SK-N-SH treated with all-trans-retinoic acid at 6 μM for 48 hours (cell line): ENCODE results near the gene UBL4B.

Source experiments
- ATAC-seq: fragments of 200-7000 bp; cut with Tn5 transposase; 3 replicates; pipeline ENCODE4 v1.9.1; 2020; ENCODE audit warnings: mild to moderate bottlenecking, moderate library complexity
- ARNTL ChIP-seq: fragments of 450-650 bp; formaldehyde crosslinking; IDR thresholded peaks from 2 replicates; pipeline ENCODE4 v1.5.0; 2020; ENCODE audit warnings: low read depth, mild to moderate bottlenecking, moderate library complexity, borderline replicate concordance
- BACH2 ChIP-seq: fragments of 250-450 bp; sonication (Bioruptor Pico); IDR thresholded peaks from 2 replicates; pipeline ENCODE4 v1.9.0; 2021; ENCODE audit warnings: mild to moderate bottlenecking, borderline replicate concordance
- CREB5 ChIP-seq: fragments of 250-450 bp; sonication (Bioruptor Pico); IDR thresholded peaks from 2 replicates; pipeline ENCODE4 v1.5.1; 2020; ENCODE audit warnings: low read depth, mild to moderate bottlenecking, moderate library complexity
- CSRNP3 ChIP-seq: fragments of 250-450 bp; sonication (Bioruptor Pico); IDR thresholded peaks from 2 replicates; pipeline ENCODE4 v1.5.1; 2021; ENCODE audit warnings: mild to moderate bottlenecking, moderate library complexity
- ESRRG ChIP-seq: fragments of 250-450 bp; sonication (Bioruptor Pico); IDR thresholded peaks from 2 replicates; pipeline ENCODE4 v1.6.1; 2021; ENCODE audit warnings: mild to moderate bottlenecking
- GLIS3 ChIP-seq: fragments of 250-450 bp; sonication (Bioruptor Pico); IDR thresholded peaks from 2 replicates; pipeline ENCODE4 v1.5.0; 2020; ENCODE audit warnings: mild to moderate bottlenecking, moderate library complexity
- ISL1 ChIP-seq: fragments of 250-450 bp; sonication (Bioruptor Pico); IDR thresholded peaks from 2 replicates; pipeline ENCODE4 v2.1.2; 2022; ENCODE audit warnings: mild to moderate bottlenecking, moderate library complexity
- OSR1 ChIP-seq: fragments of 250-450 bp; sonication (Bioruptor Pico); IDR thresholded peaks from 2 replicates; pipeline ENCODE4 v1.8.0; 2022; ENCODE audit warnings: moderate library complexity, mild to moderate bottlenecking, inconsistent platforms
- PATZ1 ChIP-seq: fragments of 250-450 bp; sonication (Bioruptor Pico); IDR thresholded peaks from 2 replicates; pipeline ENCODE4 v1.8.0; 2020; ENCODE audit warnings: mild to moderate bottlenecking, moderate library complexity, borderline replicate concordance
- PPARA ChIP-seq: fragments of 250-450 bp; sonication (Bioruptor Pico); IDR thresholded peaks from 2 replicates; pipeline ENCODE4 v1.5.0; 2020; ENCODE audit warnings: mild to moderate bottlenecking, borderline replicate concordance
- RARB ChIP-seq: fragments of 250-450 bp; sonication (Bioruptor Pico); IDR thresholded peaks from 2 replicates; pipeline ENCODE4 v1.8.0; 2021; ENCODE audit warnings: mild to moderate bottlenecking, moderate library complexity
- SNAI2 ChIP-seq: fragments of 250-450 bp; sonication (Bioruptor Pico); IDR thresholded peaks from 2 replicates; pipeline ENCODE4 v1.5.0; 2020; ENCODE audit warnings: mild to moderate bottlenecking, moderate library complexity
- TCF4 ChIP-seq: fragments of 250-450 bp; sonication (Bioruptor Pico); IDR thresholded peaks from 2 replicates; pipeline ENCODE4 v1.8.0; 2021; ENCODE audit warnings: mild to moderate bottlenecking, moderate library complexity, borderline replicate concordance
- TOX ChIP-seq: fragments of 250-450 bp; sonication (Bioruptor Pico); IDR thresholded peaks from 2 replicates; pipeline ENCODE4 v1.8.0; 2021; ENCODE audit warnings: mild to moderate bottlenecking, moderate library complexity, borderline replicate concordance
- TSHZ2 ChIP-seq: fragments of 250-450 bp; sonication (Bioruptor Pico); IDR thresholded peaks from 2 replicates; pipeline ENCODE4 v1.5.0; 2020; ENCODE audit warnings: mild to moderate bottlenecking, moderate library complexity
- ZC3H10 ChIP-seq: fragments of 250-450 bp; sonication (Bioruptor Pico); IDR thresholded peaks from 2 replicates; pipeline ENCODE4 v1.5.1; 2021; ENCODE audit warnings: mild to moderate bottlenecking, moderate library complexity
- ZFP3 ChIP-seq: fragments of 250-450 bp; sonication (Bioruptor Pico); IDR thresholded peaks from 2 replicates; pipeline ENCODE4 v1.5.0; 2020; ENCODE audit warnings: mild to moderate bottlenecking, moderate library complexity
- ZFP30 ChIP-seq: fragments of 450-650 bp; formaldehyde crosslinking; IDR thresholded peaks from 2 replicates; pipeline ENCODE4 v1.5.0; 2022; ENCODE audit warnings: mild to moderate bottlenecking, moderate library complexity
- ZNF565 ChIP-seq: fragments of 450-650 bp; formaldehyde crosslinking; conservative IDR thresholded peaks from 2 replicates; pipeline ENCODE4 v1.5.0; 2020; ENCODE audit warnings: low read depth, mild to moderate bottlenecking, moderate library complexity
- ZNF70 ChIP-seq: fragments of 450-650 bp; formaldehyde crosslinking; IDR thresholded peaks from 2 replicates; pipeline ENCODE4 v1.5.0; 2020; ENCODE audit warnings: mild to moderate bottlenecking, moderate library complexity
- ZNF8 ChIP-seq: fragments of 450-650 bp; formaldehyde crosslinking; IDR thresholded peaks from 2 replicates; pipeline ENCODE4 v1.5.0; 2020; ENCODE audit warnings: mild to moderate bottlenecking, moderate library complexity

UBL4B gene

GRCh38 chr1:110158261-110158660, 46.0 kb downstream of the UBL4B start:
- no peak for ATAC-seq
- no peak for TF ChIP-seq ZNF565 (CRISPR knock-in tag)
- no peak for TF ChIP-seq ZNF8 (CRISPR knock-in tag)
- TF ChIP-seq ZNF70 (CRISPR knock-in tag) = no peak
- TF ChIP-seq PATZ1 (CRISPR knock-in tag) = no peak

- no peak for ATAC-seq
- TF ChIP-seq GLIS3 (CRISPR knock-in tag) (no peak), ZFP30 (CRISPR knock-in tag) (no peak), ARNTL (CRISPR knock-in tag) (no peak), PPARA (no peak), ZFP3 (CRISPR knock-in tag) (no peak), ZNF8 (CRISPR knock-in tag) (no peak), ESRRG (CRISPR knock-in tag) (no peak), CREB5 (no peak), TCF4 (CRISPR knock-in tag) (no peak)
Measured at GRCh38 chr1:110159168-110159567, 46.9 kb downstream of the UBL4B start.

- no peak for ATAC-seq
- TF ChIP-seq CREB5 (no peak), BACH2 (CRISPR knock-in tag) (no peak), PPARA (no peak), ZNF70 (CRISPR knock-in tag) (no peak), TCF4 (CRISPR knock-in tag) (no peak), ZNF8 (CRISPR knock-in tag) (no peak), GLIS3 (CRISPR knock-in tag) (no peak), SNAI2 (no peak), RARB (CRISPR knock-in tag) (no peak), ZFP3 (CRISPR knock-in tag) (no peak), ARNTL (CRISPR knock-in tag) (no peak), PATZ1 (CRISPR knock-in tag) (no peak), OSR1 (CRISPR knock-in tag) (no peak)
Measured at GRCh38 chr1:110160538-110161100, 48.4 kb downstream of the UBL4B start.

GRCh38 chr1:110161165-110161564, 48.9 kb downstream of the UBL4B start:
- TF ChIP-seq BACH2 (CRISPR knock-in tag) = no peak
- no peak for TF ChIP-seq ZNF70 (CRISPR knock-in tag)
- no peak for TF ChIP-seq ZFP30 (CRISPR knock-in tag)

GRCh38 chr1:110161849-110162248, 49.6 kb downstream of the UBL4B start:
- no peak for TF ChIP-seq ZNF70 (CRISPR knock-in tag)
- no peak for TF ChIP-seq TSHZ2 (CRISPR knock-in tag)
- TF ChIP-seq SNAI2 = no peak
- no peak for TF ChIP-seq ISL1 (CRISPR knock-in tag)
- TF ChIP-seq TOX (CRISPR knock-in tag) = no peak
- no peak for TF ChIP-seq ZFP3 (CRISPR knock-in tag)
- no peak for TF ChIP-seq ZNF565 (CRISPR knock-in tag)
- TF ChIP-seq PATZ1 (CRISPR knock-in tag) = no peak
- no peak for TF ChIP-seq BACH2 (CRISPR knock-in tag)
- no peak for TF ChIP-seq ZNF8 (CRISPR knock-in tag)
- TF ChIP-seq CSRNP3 (CRISPR knock-in tag) = no peak
- no peak for TF ChIP-seq ZC3H10
- ATAC-seq = no peak

More at GRCh38 chr1:110161165-110161564, 48.9 kb downstream of the UBL4B start:
- ATAC-seq = no peak
